Fibroblast of peridontal ligament (primary cell): ENCODE measurements around the gene ZNF750.
"Not testable (repeated sequence)": the region's sequence is repeated elsewhere in the genome, so short reads cannot be mapped to it uniquely, and the experiment has no call there.

ENCODE experiments used
- DNase-seq: peaks from one replicate; pipeline ENCODE4 v3.0.0-alpha.2; 2010; ENCODE audit errors: extremely low read depth

Gene ZNF750

GRCh38 chr17:82793974-82794630 lies 45.7 kb downstream of the ZNF750 start:
- peak; percentile 29 for DNase-seq

- DNase-seq = peak; percentile 82
These were observed 48.3 kb downstream of the ZNF750 start for GRCh38 chr17:82791532-82791931.

GRCh38 chr17:82790391-82790790 lies 49.4 kb downstream of the ZNF750 start:
- no peak for DNase-seq

GRCh38 chr17:82789806-82790205 lies 50.0 kb downstream of the ZNF750 start:
- DNase-seq = no peak

GRCh38 chr17:82789051-82789592 lies 50.7 kb downstream of the ZNF750 start:
- no peak for DNase-seq

GRCh38 chr17:82788206-82789001 lies 51.4 kb downstream of the ZNF750 start:
- DNase-seq = no peak

GRCh38 chr17:82787081-82787848 lies 52.6 kb downstream of the ZNF750 start:
- peak; percentile 19 for DNase-seq

- no peak for DNase-seq
These were observed 53.4 kb downstream of the ZNF750 start for GRCh38 chr17:82786427-82786826.

- not testable (repeated sequence) for DNase-seq
These were observed 54.2 kb downstream of the ZNF750 start for GRCh38 chr17:82785581-82785980.

- no peak for DNase-seq
These were observed 56.3 kb downstream of the ZNF750 start for GRCh38 chr17:82783498-82783897.

- no peak for DNase-seq
These were observed 57.1 kb downstream of the ZNF750 start for GRCh38 chr17:82782657-82783207.

- DNase-seq = peak; percentile 74
These were observed 57.9 kb downstream of the ZNF750 start for GRCh38 chr17:82781894-82782274.

GRCh38 chr17:82780971-82781893 lies 58.6 kb downstream of the ZNF750 start:
- DNase-seq = no peak

GRCh38 chr17:82780195-82780594 lies 59.6 kb downstream of the ZNF750 start:
- no peak for DNase-seq

- DNase-seq = no peak
These were observed 60.3 kb downstream of the ZNF750 start for GRCh38 chr17:82779541-82779940.
